Astrocyte (in vitro differentiated cells and primary cell): ENCODE data around the gene MN1.

Experiments
- EZH2 ChIP-seq: IDR thresholded peaks from 2 replicates; pipeline ENCODE4 v1.6.1; 2012; ENCODE audit warnings: mild to moderate bottlenecking, low read length, inconsistent platforms; ENCODE audit not compliant: insufficient read depth
- TF ChIP-seq, protein P1 (sequence below): IDR thresholded peaks from 2 replicates; pipeline ENCODE4 v1.5.1; 2011; ENCODE audit warnings: low read depth, mild to moderate bottlenecking, inconsistent platforms, low read length, moderate library complexity; ENCODE audit not compliant: insufficient read depth

DNA sequence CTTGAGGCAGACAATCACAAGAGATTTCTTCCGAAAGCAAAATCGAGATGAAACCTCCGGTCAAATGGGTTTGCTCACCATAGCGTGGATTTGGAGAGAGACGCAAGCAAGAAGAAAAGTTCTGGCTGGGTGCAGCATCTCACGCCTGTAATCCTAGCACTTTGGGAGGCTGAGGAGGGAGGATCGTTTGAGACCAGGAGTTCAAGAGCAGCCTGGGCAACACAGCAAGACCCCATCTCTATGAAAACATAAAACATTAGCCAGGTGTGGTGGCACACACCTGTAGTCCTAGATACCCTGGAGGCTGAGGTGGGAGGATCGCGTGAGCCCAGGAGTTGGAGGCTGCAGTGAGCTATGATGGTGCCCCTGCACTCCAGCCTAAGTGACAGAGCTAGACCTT lies 24.4 kb downstream of the MN1 start:
- TF ChIP-seq, protein P1, sequence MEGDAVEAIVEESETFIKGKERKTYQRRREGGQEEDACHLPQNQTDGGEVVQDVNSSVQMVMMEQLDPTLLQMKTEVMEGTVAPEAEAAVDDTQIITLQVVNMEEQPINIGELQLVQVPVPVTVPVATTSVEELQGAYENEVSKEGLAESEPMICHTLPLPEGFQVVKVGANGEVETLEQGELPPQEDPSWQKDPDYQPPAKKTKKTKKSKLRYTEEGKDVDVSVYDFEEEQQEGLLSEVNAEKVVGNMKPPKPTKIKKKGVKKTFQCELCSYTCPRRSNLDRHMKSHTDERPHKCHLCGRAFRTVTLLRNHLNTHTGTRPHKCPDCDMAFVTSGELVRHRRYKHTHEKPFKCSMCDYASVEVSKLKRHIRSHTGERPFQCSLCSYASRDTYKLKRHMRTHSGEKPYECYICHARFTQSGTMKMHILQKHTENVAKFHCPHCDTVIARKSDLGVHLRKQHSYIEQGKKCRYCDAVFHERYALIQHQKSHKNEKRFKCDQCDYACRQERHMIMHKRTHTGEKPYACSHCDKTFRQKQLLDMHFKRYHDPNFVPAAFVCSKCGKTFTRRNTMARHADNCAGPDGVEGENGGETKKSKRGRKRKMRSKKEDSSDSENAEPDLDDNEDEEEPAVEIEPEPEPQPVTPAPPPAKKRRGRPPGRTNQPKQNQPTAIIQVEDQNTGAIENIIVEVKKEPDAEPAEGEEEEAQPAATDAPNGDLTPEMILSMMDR = no peak
- TF ChIP-seq EZH2 = no peak
